ENCODE data around the gene RNF130.

Gene RNF130

DNA sequence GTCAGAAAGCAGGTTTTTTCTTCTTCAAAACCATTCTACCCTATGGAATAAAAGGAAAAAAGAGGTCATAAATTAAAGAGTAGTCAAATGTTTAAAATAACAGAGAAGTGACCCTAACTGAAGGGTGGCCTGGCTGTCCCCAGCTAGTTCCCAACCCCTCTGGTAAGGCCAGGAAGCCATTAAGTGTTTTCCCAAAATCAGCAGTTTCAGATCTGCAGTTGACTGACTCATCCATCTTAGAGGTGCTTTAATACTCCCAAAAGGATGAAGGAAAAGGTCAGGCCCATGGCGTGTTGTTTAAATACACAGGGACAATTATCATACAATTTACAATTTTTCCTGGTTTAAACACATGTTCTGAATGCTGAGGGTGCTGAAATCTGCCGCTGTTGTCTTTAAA lies 115.9 kb downstream of the RNF130 start:
- POLR2A ChIA-PET = no interaction called here
- TF ChIP-seq ZNF548 (tag by site-specific recombination; IDR thresholded peaks at IDR 0.05) = no peak
- TF ChIP-seq, protein P1, sequence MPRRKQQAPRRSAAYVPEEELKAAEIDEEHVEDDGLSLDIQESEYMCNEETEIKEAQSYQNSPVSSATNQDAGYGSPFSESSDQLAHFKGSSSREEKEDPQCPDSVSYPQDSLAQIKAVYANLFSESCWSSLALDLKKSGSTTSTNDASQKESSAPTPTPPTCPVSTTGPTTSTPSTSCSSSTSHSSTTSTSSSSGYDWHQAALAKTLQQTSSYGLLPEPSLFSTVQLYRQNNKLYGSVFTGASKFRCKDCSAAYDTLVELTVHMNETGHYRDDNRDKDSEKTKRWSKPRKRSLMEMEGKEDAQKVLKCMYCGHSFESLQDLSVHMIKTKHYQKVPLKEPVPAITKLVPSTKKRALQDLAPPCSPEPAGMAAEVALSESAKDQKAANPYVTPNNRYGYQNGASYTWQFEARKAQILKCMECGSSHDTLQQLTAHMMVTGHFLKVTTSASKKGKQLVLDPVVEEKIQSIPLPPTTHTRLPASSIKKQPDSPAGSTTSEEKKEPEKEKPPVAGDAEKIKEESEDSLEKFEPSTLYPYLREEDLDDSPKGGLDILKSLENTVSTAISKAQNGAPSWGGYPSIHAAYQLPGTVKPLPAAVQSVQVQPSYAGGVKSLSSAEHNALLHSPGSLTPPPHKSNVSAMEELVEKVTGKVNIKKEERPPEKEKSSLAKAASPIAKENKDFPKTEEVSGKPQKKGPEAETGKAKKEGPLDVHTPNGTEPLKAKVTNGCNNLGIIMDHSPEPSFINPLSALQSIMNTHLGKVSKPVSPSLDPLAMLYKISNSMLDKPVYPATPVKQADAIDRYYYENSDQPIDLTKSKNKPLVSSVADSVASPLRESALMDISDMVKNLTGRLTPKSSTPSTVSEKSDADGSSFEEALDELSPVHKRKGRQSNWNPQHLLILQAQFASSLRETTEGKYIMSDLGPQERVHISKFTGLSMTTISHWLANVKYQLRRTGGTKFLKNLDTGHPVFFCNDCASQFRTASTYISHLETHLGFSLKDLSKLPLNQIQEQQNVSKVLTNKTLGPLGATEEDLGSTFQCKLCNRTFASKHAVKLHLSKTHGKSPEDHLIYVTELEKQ (tag by site-specific recombination; IDR thresholded peaks at IDR 0.05; ENCODE audit: borderline replicate concordance) = no peak
- no peak for TF ChIP-seq ZNF555 (tag by site-specific recombination; conservative IDR thresholded peaks at IDR 0.05)
- TF ChIP-seq ZNF341 (tag by site-specific recombination; IDR thresholded peaks at IDR 0.05; ENCODE audit: low read depth) = no peak
- TF ChIP-seq, protein P2, sequence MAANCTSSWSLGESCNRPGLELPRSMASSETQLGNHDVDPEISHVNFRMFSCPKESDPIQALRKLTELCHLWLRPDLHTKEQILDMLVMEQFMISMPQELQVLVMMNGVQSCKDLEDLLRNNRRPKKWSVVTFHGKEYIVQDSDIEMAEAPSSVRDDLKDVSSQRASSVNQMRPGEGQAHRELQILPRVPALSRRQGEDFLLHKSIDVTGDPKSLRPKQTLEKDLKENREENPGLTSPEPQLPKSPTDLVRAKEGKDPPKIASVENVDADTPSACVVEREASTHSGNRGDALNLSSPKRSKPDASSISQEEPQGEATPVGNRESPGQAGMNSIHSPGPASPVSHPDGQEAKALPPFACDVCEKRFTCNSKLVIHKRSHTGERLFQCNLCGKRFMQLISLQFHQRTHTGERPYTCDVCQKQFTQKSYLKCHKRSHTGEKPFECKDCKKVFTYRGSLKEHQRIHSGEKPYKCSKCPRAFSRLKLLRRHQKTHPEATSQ (tag by site-specific recombination; IDR thresholded peaks at IDR 0.05) = no peak
- TF ChIP-seq ZNF792 (tag by site-specific recombination; IDR thresholded peaks at IDR 0.05) = no peak
- TF ChIP-seq, protein P3, sequence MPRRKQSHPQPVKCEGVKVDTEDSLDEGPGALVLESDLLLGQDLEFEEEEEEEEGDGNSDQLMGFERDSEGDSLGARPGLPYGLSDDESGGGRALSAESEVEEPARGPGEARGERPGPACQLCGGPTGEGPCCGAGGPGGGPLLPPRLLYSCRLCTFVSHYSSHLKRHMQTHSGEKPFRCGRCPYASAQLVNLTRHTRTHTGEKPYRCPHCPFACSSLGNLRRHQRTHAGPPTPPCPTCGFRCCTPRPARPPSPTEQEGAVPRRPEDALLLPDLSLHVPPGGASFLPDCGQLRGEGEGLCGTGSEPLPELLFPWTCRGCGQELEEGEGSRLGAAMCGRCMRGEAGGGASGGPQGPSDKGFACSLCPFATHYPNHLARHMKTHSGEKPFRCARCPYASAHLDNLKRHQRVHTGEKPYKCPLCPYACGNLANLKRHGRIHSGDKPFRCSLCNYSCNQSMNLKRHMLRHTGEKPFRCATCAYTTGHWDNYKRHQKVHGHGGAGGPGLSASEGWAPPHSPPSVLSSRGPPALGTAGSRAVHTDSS (tag by site-specific recombination; IDR thresholded peaks at IDR 0.05) = no peak
- TF ChIP-seq OSR2 (tag by site-specific recombination; IDR thresholded peaks at IDR 0.05) = no peak
- no peak for TF ChIP-seq ZNF777 (tag by site-specific recombination; IDR thresholded peaks at IDR 0.05; ENCODE audit: borderline replicate concordance)
- TF ChIP-seq MEIS1 (CRISPR knock-in tag; IDR thresholded peaks at IDR 0.05; ENCODE audit: borderline replicate concordance) = no peak
- TF ChIP-seq, protein P4, sequence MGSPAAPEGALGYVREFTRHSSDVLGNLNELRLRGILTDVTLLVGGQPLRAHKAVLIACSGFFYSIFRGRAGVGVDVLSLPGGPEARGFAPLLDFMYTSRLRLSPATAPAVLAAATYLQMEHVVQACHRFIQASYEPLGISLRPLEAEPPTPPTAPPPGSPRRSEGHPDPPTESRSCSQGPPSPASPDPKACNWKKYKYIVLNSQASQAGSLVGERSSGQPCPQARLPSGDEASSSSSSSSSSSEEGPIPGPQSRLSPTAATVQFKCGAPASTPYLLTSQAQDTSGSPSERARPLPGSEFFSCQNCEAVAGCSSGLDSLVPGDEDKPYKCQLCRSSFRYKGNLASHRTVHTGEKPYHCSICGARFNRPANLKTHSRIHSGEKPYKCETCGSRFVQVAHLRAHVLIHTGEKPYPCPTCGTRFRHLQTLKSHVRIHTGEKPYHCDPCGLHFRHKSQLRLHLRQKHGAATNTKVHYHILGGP (tag by site-specific recombination; IDR thresholded peaks at IDR 0.05) = no peak
- TF ChIP-seq ZNF585B (tag by site-specific recombination; IDR thresholded peaks at IDR 0.05) = no peak
- TF ChIP-seq ZNF776 (tag by site-specific recombination; IDR thresholded peaks at IDR 0.05; ENCODE audit: borderline replicate concordance) = no peak
- TF ChIP-seq ZNF2 (tag by site-specific recombination; IDR thresholded peaks at IDR 0.05) = no peak
- TF ChIP-seq, protein P5, sequence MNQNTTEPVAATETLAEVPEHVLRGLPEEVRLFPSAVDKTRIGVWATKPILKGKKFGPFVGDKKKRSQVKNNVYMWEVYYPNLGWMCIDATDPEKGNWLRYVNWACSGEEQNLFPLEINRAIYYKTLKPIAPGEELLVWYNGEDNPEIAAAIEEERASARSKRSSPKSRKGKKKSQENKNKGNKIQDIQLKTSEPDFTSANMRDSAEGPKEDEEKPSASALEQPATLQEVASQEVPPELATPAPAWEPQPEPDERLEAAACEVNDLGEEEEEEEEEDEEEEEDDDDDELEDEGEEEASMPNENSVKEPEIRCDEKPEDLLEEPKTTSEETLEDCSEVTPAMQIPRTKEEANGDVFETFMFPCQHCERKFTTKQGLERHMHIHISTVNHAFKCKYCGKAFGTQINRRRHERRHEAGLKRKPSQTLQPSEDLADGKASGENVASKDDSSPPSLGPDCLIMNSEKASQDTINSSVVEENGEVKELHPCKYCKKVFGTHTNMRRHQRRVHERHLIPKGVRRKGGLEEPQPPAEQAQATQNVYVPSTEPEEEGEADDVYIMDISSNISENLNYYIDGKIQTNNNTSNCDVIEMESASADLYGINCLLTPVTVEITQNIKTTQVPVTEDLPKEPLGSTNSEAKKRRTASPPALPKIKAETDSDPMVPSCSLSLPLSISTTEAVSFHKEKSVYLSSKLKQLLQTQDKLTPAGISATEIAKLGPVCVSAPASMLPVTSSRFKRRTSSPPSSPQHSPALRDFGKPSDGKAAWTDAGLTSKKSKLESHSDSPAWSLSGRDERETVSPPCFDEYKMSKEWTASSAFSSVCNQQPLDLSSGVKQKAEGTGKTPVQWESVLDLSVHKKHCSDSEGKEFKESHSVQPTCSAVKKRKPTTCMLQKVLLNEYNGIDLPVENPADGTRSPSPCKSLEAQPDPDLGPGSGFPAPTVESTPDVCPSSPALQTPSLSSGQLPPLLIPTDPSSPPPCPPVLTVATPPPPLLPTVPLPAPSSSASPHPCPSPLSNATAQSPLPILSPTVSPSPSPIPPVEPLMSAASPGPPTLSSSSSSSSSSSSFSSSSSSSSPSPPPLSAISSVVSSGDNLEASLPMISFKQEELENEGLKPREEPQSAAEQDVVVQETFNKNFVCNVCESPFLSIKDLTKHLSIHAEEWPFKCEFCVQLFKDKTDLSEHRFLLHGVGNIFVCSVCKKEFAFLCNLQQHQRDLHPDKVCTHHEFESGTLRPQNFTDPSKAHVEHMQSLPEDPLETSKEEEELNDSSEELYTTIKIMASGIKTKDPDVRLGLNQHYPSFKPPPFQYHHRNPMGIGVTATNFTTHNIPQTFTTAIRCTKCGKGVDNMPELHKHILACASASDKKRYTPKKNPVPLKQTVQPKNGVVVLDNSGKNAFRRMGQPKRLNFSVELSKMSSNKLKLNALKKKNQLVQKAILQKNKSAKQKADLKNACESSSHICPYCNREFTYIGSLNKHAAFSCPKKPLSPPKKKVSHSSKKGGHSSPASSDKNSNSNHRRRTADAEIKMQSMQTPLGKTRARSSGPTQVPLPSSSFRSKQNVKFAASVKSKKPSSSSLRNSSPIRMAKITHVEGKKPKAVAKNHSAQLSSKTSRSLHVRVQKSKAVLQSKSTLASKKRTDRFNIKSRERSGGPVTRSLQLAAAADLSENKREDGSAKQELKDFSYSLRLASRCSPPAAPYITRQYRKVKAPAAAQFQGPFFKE (tag by site-specific recombination; IDR thresholded peaks at IDR 0.05; ENCODE audit: borderline replicate concordance) = no peak
- TF ChIP-seq, protein P6, sequence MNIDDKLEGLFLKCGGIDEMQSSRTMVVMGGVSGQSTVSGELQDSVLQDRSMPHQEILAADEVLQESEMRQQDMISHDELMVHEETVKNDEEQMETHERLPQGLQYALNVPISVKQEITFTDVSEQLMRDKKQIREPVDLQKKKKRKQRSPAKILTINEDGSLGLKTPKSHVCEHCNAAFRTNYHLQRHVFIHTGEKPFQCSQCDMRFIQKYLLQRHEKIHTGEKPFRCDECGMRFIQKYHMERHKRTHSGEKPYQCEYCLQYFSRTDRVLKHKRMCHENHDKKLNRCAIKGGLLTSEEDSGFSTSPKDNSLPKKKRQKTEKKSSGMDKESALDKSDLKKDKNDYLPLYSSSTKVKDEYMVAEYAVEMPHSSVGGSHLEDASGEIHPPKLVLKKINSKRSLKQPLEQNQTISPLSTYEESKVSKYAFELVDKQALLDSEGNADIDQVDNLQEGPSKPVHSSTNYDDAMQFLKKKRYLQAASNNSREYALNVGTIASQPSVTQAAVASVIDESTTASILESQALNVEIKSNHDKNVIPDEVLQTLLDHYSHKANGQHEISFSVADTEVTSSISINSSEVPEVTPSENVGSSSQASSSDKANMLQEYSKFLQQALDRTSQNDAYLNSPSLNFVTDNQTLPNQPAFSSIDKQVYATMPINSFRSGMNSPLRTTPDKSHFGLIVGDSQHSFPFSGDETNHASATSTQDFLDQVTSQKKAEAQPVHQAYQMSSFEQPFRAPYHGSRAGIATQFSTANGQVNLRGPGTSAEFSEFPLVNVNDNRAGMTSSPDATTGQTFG (tag by site-specific recombination; IDR thresholded peaks at IDR 0.05; ENCODE audit: borderline replicate concordance) = no peak
- no peak overlapping the region for H3K4me3 ChIP-seq (ENCODE audit: low read depth, low read length)
- no peaks in the 10 kb centered on the region for H3K4me1 ChIP-seq (ENCODE audit: control insufficient read depth, insufficient read depth, low read length)
- H3K27ac ChIP-seq (ENCODE audit: extremely low read depth, low read depth, low read length) = no peak overlapping the region
- H3K9me3 ChIP-seq (ENCODE audit: control insufficient read depth, insufficient read depth, low read depth, low read length) = no peaks in the 10 kb centered on the region
- CTCF ChIA-PET = no interaction called here
- peaks cover 3 to 12% of the 10 kb centered on the region in 2 experiments for H3K36me3 ChIP-seq (ENCODE audit: control insufficient read depth in 2 of 2, insufficient read depth in 1 of 2, low read length in 2 of 2)

Measured in HEK293 (cell line).